Tibial artery (tissue), 4 donors: ENCODE results near the gene FAM124A.
A peak's percentile ranks its signal among the peaks of the same experiment; 100 is the strongest.

Experiments
- DNase-seq, 2 donors: peaks; one replicate each; pipeline ENCODE4 v3.0.0-alpha.2; 2019
- H3K27ac ChIP-seq, 2 donors: fragments of 200-600 bp; sonication (generic) in 1 of 2; 1 replicate in 1 of 2; 2 replicates in 1 of 2; pipeline ENCODE4 v1.5.1; 2018 to 2019; ENCODE audit warnings: mild to moderate bottlenecking in 1 of 2
- H3K27me3 ChIP-seq, 2 donors: fragments of 200-600 bp; sonication (generic) in 1 of 2; one replicate each; pipeline versions ENCODE4 v1.5.1 to v1.6.0; 2016 to 2019
- H3K36me3 ChIP-seq, 3 donors: fragments of 200-600 bp; sonication (generic) in 2 of 3; one replicate each; pipeline ENCODE4 v1.5.1; 2016 to 2019; ENCODE audit warnings: mild to moderate bottlenecking in 2 of 3
- H3K4me1 ChIP-seq, 4 donors: fragments of 200-600 bp; sonication (generic) in 2 of 4; 1 replicate in 3 of 4; 2 replicates in 1 of 4; pipeline ENCODE4 v1.5.1; 2016 to 2019
- H3K4me3 ChIP-seq, 2 donors: fragments of 200-600 bp; sonication (generic) in 1 of 2; 1 replicate in 1 of 2; 2 replicates in 1 of 2; pipeline ENCODE4 v1.5.1; 2018 to 2019; ENCODE audit warnings: mild to moderate bottlenecking in 2 of 2
- H3K9me3 ChIP-seq, 3 donors: fragments of 200-600 bp; sonication (generic) in 1 of 3; one replicate each; pipeline ENCODE4 v1.5.1; 2016 to 2019
- intact Hi-C: fragments of 100-400 bp; cut with DNase I; formaldehyde crosslinking; loops from one replicate; pipeline ENCODE4 v1.15.0; 2023; ENCODE audit warnings: low total_unique reads
- TF ChIP-seq, protein P1 (sequence below), 2 experiments: fragments of 200-600 bp in 1 of 2; fragments of 450-650 bp in 1 of 2; IDR thresholded peaks; one replicate each; pipeline ENCODE4 v1.5.1; 2017 to 2019; ENCODE audit warnings: antibody characterized with exemption in 2 of 2, mild to moderate bottlenecking in 1 of 2, moderate library complexity in 1 of 2

Gene FAM124A

GRCh38 chr13:51227404-51227803, 5.2 kb downstream of the FAM124A start:
- TF ChIP-seq, protein P1, sequence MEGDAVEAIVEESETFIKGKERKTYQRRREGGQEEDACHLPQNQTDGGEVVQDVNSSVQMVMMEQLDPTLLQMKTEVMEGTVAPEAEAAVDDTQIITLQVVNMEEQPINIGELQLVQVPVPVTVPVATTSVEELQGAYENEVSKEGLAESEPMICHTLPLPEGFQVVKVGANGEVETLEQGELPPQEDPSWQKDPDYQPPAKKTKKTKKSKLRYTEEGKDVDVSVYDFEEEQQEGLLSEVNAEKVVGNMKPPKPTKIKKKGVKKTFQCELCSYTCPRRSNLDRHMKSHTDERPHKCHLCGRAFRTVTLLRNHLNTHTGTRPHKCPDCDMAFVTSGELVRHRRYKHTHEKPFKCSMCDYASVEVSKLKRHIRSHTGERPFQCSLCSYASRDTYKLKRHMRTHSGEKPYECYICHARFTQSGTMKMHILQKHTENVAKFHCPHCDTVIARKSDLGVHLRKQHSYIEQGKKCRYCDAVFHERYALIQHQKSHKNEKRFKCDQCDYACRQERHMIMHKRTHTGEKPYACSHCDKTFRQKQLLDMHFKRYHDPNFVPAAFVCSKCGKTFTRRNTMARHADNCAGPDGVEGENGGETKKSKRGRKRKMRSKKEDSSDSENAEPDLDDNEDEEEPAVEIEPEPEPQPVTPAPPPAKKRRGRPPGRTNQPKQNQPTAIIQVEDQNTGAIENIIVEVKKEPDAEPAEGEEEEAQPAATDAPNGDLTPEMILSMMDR (IDR thresholded peaks at IDR 0.05), result no peak
- Histone ChIP-seq H3K27me3 (no peaks in the 10 kb centered on the region), H3K4me1 (peaks cover 0 to 21% (median 3%) of the 10 kb centered on the region in 4 donors), H3K27ac (no peak overlapping the region), H3K4me3 (no peak overlapping the region), H3K9me3 (no peaks in the 10 kb centered on the region), H3K36me3 (peaks cover 0 to 4% (median 0%) of the 10 kb centered on the region in 3 donors)
- intact Hi-C loops, result loop anchor here (10.0 kb wide), 2 partner anchors 507 to 577 kb away; partner anchors contain the start of gene DHRS12
- DNase-seq, result no peak

- TF ChIP-seq, protein P1 (IDR thresholded peaks at IDR 0.05), result no peak
- H3K36me3 ChIP-seq, result peaks cover 0 to 4% (median 0%) of the 10 kb centered on the region in 3 donors
- H3K4me3 ChIP-seq, result no peak overlapping the region
- intact Hi-C loops, result loop anchor here (10.0 kb wide), 2 partner anchors 506 to 576 kb away; partner anchors contain the start of gene DHRS12
- H3K27me3 ChIP-seq, result no peaks in the 10 kb centered on the region
- H3K9me3 ChIP-seq, result no peaks in the 10 kb centered on the region
- no peak for DNase-seq
- H3K27ac ChIP-seq, result no peak overlapping the region
- peaks cover 0 to 9% (median 0%) of the 10 kb centered on the region in 4 donors for H3K4me1 ChIP-seq
Measured at GRCh38 chr13:51229101-51229719, 7.0 kb downstream of the FAM124A start.

DNA sequence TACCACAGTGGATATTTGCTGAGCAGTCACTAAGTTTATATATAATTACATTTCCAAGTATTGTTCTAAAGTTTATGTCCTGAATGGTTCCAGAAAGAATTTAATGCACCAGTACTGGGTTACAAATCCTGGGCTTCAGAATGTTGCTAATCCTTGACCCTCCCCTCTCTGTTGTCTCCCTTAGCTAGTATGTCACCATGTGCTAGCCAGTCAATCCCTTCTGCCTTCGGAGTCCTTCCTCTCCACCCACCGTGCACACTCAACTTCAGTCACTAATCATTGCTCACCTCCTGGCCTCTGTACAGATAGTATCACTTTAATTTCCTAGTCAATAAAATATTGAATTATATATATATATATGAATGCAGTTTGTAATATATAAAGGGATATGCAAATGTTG, 7.5 kb downstream of the FAM124A start:
- Histone ChIP-seq H3K36me3 (peaks cover 0 to 4% (median 0%) of the 10 kb centered on the region in 3 donors), H3K27ac (no peak overlapping the region), H3K9me3 (no peaks in the 10 kb centered on the region), H3K27me3 (no peaks in the 10 kb centered on the region), H3K4me1 (peaks cover 0 to 9% (median 0%) of the 10 kb centered on the region in 4 donors), H3K4me3 (no peak overlapping the region)
- intact Hi-C loops, result loop anchor here (10.0 kb wide), 2 partner anchors 505 to 575 kb away; partner anchors contain the start of gene DHRS12
- DNase-seq, result no peak
- TF ChIP-seq, protein P1 (IDR thresholded peaks at IDR 0.05), result no peak

GRCh38 chr13:51230477-51231105, 8.4 kb downstream of the FAM124A start:
- Histone ChIP-seq H3K9me3 (no peaks in the 10 kb centered on the region), H3K4me1 (peaks cover 0 to 9% (median 0%) of the 10 kb centered on the region in 4 donors), H3K4me3 (peak overlapping the region; percentile 11 to 35), H3K36me3 (peaks cover 0 to 4% (median 0%) of the 10 kb centered on the region in 3 donors), H3K27ac (peak overlapping the region in 1 of 2 donors; percentile 38), H3K27me3 (no peaks in the 10 kb centered on the region)
- intact Hi-C loops, result no loop called here
- DNase-seq, result peak in 1 of 2 donors; percentile 62
- TF ChIP-seq, protein P1 (IDR thresholded peaks at IDR 0.05), result no peak

GRCh38 chr13:51231456-51231855, 9.3 kb downstream of the FAM124A start:
- no peak for DNase-seq
- peaks cover 0 to 4% (median 0%) of the 10 kb centered on the region in 3 donors for H3K36me3 ChIP-seq
- no peak overlapping the region for H3K27ac ChIP-seq
- no peaks in the 10 kb centered on the region for H3K9me3 ChIP-seq
- peaks cover 0 to 9% (median 0%) of the 10 kb centered on the region in 4 donors for H3K4me1 ChIP-seq
- intact Hi-C loops, result no loop called here
- no peaks in the 10 kb centered on the region for H3K27me3 ChIP-seq
- TF ChIP-seq, protein P1 (IDR thresholded peaks at IDR 0.05), result no peak
- H3K4me3 ChIP-seq, result no peak overlapping the region
